GM06990 (cell line): ENCODE results near the gene HBB.

Source experiments
- DNase-seq: peaks from one replicate; pipeline ENCODE4 v3.0.0-alpha.2; 2011; ENCODE audit not compliant: insufficient read length; ENCODE audit errors: extremely low read depth
- H3K27me3 ChIP-seq: replicated peaks from 2 replicates; pipeline ENCODE4 v1.6.0; 2011; ENCODE audit warnings: low read length; ENCODE audit not compliant: control insufficient read depth, insufficient read depth
- H3K36me3 ChIP-seq: 2 replicates; pipeline ENCODE4 v1.5.1; 2011; ENCODE audit warnings: low read length; ENCODE audit not compliant: control insufficient read depth, insufficient read depth
- H3K4me3 ChIP-seq: replicated peaks from 2 replicates; pipeline ENCODE4 v1.5.1; 2011; ENCODE audit warnings: low read depth, mild to moderate bottlenecking, control low read depth, low read length
- TF ChIP-seq, protein P1 (sequence below): IDR thresholded peaks from 2 replicates; pipeline ENCODE4 v1.5.1; 2011; ENCODE audit warnings: low read length, control low read depth, mild to moderate bottlenecking, inconsistent platforms; ENCODE audit not compliant: insufficient read depth, poor library complexity, severe bottlenecking

HBB gene

DNA sequence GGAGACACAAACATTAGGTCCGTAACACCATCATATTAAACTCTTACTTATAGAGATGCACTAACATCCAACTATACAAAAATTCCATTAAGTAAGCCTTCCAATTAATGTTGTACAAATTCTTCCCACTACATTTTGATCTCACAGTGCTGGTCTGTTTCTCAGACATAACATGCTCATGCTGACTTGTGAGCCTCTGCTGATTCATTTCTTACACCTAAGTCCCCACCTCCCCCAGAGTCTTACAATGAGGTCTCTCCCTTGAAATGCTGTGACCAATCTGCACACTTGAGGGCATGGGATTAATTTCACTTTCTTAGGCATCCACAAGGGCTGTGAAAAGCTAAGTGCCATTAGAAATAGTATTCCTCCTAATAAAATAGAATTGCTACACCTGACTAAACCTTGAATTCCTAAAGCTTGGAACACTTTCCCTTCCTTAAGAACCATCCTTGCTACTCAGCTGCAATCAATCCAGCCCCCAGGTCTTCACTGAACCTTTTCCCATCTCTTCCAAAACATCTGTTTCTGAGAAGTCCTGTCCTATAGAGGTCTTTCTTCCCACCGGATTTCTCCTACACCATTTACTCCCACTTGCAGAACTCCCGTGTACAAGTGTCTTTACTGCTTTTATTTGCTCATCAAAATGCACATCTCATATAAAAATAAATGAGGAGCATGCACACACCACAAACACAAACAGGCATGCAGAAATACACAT is 20.8 kb upstream of the HBB start:
- TF ChIP-seq, protein P1, sequence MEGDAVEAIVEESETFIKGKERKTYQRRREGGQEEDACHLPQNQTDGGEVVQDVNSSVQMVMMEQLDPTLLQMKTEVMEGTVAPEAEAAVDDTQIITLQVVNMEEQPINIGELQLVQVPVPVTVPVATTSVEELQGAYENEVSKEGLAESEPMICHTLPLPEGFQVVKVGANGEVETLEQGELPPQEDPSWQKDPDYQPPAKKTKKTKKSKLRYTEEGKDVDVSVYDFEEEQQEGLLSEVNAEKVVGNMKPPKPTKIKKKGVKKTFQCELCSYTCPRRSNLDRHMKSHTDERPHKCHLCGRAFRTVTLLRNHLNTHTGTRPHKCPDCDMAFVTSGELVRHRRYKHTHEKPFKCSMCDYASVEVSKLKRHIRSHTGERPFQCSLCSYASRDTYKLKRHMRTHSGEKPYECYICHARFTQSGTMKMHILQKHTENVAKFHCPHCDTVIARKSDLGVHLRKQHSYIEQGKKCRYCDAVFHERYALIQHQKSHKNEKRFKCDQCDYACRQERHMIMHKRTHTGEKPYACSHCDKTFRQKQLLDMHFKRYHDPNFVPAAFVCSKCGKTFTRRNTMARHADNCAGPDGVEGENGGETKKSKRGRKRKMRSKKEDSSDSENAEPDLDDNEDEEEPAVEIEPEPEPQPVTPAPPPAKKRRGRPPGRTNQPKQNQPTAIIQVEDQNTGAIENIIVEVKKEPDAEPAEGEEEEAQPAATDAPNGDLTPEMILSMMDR: no peak
- H3K36me3 ChIP-seq: no peaks in the 10 kb centered on the region
- no peak overlapping the region for H3K4me3 ChIP-seq
- DNase-seq: no peak
- no peaks in the 10 kb centered on the region for H3K27me3 ChIP-seq

DNA sequence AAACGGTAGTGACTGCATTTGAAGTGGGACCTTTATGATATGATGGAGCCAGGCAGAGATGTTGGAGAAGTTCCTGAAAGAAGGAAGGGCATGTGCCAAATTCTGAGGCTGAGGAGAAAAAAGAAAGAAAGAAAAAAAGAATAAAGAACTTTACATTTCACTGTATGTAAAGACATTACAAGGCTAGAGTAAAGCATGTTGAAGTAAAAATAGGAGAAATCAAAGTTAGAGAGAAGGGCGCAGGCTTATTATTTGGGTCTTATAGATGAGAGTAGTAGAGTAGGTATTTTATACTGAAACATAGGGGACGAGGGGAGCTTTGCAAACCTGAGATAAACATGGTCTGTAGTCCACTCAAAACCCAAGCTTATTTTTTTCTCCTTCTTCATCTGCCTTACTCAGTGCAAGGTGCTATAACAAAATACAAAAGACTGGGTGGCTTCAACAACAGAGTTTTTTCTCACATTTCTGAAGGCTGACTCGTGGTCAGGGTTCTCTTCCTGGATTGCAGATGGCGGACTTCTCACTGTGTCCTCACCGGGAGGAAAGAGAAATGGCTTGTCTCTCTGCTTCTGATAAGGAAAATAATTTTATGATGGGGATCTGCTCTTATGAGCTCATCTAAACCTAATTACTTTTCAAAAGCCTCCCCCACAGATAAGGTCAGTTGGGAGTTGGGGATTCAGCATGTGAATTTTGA is 20.1 kb upstream of the HBB start:
- TF ChIP-seq, protein P1: no peak
- DNase-seq: no peak
- H3K4me3 ChIP-seq: no peak overlapping the region

DNA sequence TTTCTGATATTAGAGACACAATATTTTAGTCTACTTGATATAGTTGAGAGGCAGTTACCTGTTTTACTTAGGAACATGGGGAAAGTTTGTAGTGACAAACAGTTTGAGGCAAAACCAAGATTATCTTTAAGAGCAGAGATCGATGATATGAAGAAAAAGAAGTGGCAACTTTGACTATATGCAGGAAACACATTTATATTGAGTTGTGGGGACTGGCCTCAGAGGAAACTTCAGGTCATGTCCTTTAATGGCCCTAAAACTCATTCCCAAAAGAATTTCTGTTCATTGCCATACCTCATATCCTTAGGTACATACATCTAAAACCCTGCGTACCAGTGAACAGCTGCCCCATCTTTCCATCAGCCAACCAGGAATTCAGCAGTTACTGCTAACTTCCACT is 18.3 kb upstream of the HBB start:
- no peak for DNase-seq
- Histone ChIP-seq H3K4me3 (no peak overlapping the region), H3K36me3 (no peaks in the 10 kb centered on the region), H3K27me3 (no peaks in the 10 kb centered on the region)
- TF ChIP-seq, protein P1: no peak

More for the DNA sequence above, 20.1 kb upstream of the HBB start:
- H3K36me3 ChIP-seq: no peaks in the 10 kb centered on the region
- no peaks in the 10 kb centered on the region for H3K27me3 ChIP-seq

DNA sequence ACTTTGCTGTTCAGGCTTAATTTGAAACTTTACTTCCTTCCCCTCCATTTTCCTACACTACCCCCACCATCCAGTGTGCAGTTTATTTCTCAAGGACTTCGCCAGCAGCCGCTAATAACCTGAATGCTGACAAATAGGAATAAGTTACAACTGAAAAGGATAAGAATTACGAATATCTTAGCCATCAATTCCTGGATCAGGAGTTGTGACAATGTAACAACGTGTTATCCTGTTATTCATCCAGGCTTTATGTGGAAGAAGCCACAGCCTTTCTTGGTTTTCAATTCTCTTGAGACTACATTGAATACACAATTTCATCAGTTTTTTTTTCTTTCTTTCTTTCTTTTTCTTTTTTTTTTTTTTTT is 16.9 kb upstream of the HBB start:
- Histone ChIP-seq H3K27me3 (no peaks in the 10 kb centered on the region), H3K4me3 (no peak overlapping the region), H3K36me3 (no peaks in the 10 kb centered on the region)
- no peak for DNase-seq
- TF ChIP-seq, protein P1: no peak

DNA sequence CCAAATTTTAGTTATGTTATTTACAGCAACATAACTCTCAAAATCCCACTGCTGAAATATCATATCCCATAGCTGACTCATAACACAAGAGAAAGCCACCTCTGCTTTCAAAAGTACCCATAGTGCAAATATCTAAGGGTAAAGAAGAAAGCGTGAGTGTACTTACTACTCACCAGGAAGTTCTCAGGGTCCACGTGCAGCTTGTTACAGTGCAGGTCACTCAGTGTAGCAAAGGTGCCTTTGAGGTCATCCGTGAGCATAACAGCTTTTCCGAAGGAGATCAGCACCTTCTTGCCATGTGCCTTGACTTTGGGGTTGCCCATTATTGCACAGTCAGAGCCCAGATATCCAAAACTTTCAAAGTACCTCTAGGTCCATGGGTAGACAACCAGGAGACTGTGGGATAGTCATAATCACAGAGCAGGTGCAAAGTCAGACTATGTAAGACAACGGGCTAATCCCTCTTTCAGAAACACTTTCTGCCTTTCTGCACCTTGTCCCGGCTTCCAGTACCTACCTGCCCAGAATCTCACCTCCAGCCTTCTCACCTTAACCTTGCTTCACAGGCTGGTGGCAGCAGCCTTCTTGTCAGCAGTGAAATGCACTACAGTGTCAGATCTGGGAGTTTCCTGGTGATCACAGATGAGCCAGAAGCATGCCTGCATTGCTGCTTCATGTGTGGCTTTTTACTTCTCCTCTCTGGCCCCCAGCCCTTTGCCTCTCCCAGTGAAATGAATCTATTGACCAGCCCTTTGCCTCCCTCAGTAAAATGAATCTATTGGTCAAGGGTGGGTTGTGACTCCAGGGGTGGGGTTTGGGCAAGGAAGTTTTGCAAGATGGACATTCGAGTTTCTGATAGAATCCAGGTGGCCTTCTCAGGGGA is 16.3 kb upstream of the HBB start:
- DNase-seq: no peak
- TF ChIP-seq, protein P1: no peak
- no peak overlapping the region for H3K4me3 ChIP-seq

More for the DNA sequence above, 16.3 kb upstream of the HBB start:
- H3K27me3 ChIP-seq: no peaks in the 10 kb centered on the region
- H3K36me3 ChIP-seq: no peaks in the 10 kb centered on the region
